HEK293 (cell line): Measurements from ENCODE around the gene SYNPO2.

Experiments used
- CTCF ChIA-PET: fragments of 350-600 bp; formaldehyde crosslinking; extraction: SDS; loops from one replicate; lab custom pipeline; 2021; ENCODE audit warnings: antibody characterized with exemption; lab: Yijun Ruan, JAX
- POLR2A ChIA-PET: fragments of 300-600 bp; formaldehyde crosslinking; extraction: SDS; loops from one replicate; lab custom pipeline; 2020; ENCODE audit warnings: antibody characterized with exemption, inconsistent platforms; lab: Yijun Ruan, JAX
- H3K27ac ChIP-seq: fragments of 200-500 bp; sonication (Bioruptor generic); 2 replicates; pipeline ENCODE4 v1.5.1; 2014; ENCODE audit warnings: low read depth, low read length, control low read depth, inconsistent platforms; ENCODE audit errors: extremely low read depth
- H3K36me3 ChIP-seq, 2 experiments: fragments of 200-500 bp in 1 of 2; sonication (Bioruptor generic) in 1 of 2; 1 replicate in 1 of 2; 2 replicates in 1 of 2; pipeline ENCODE4 v1.5.1; 2014 to 2017; ENCODE audit warnings: inconsistent platforms in 2 of 2, low read length in 2 of 2; ENCODE audit not compliant: control insufficient read depth in 2 of 2, insufficient read depth in 1 of 2
- H3K4me1 ChIP-seq: fragments of 200-500 bp; sonication (Bioruptor generic); 2 replicates; pipeline ENCODE4 v1.5.1; 2014; ENCODE audit warnings: mild to moderate bottlenecking, low read length, inconsistent platforms; ENCODE audit not compliant: control insufficient read depth, insufficient read depth
- H3K4me3 ChIP-seq: 2 replicates; pipeline ENCODE4 v1.5.1; 2011; ENCODE audit warnings: low read depth, mild to moderate bottlenecking, control low read depth, low read length, moderate library complexity
- H3K9me3 ChIP-seq: fragments of 200-500 bp; sonication (Bioruptor generic); 2 replicates; pipeline ENCODE4 v1.5.1; 2014; ENCODE audit warnings: low read depth, low read length, inconsistent platforms; ENCODE audit not compliant: control insufficient read depth, insufficient read depth
- AEBP2 ChIP-seq: fragments of 450-650 bp; formaldehyde crosslinking; IDR thresholded peaks from 2 replicates; pipeline ENCODE4 v1.5.1; 2016; ENCODE audit warnings: missing biosample characterization, missing genetic modification characterization, borderline replicate concordance
- GFI1B ChIP-seq: fragments of 450-650 bp; formaldehyde crosslinking; IDR thresholded peaks from 2 replicates; pipeline ENCODE4 v1.5.1; 2016; ENCODE audit warnings: missing biosample characterization, missing genetic modification characterization
- KLF9 ChIP-seq: fragments of 450-650 bp; formaldehyde crosslinking; IDR thresholded peaks from 2 replicates; pipeline ENCODE4 v1.5.1; 2016; ENCODE audit warnings: missing biosample characterization, missing genetic modification characterization, low read depth
- PRDM6 ChIP-seq: fragments of 450-650 bp; formaldehyde crosslinking; IDR thresholded peaks from 2 replicates; pipeline ENCODE4 v1.5.1; 2017; ENCODE audit warnings: missing biosample characterization, missing genetic modification characterization
- ZBTB21 ChIP-seq: fragments of 450-650 bp; formaldehyde crosslinking; IDR thresholded peaks from 2 replicates; pipeline ENCODE4 v1.5.1; 2017; ENCODE audit warnings: missing biosample characterization, missing genetic modification characterization
- ZBTB48 ChIP-seq: fragments of 450-650 bp; formaldehyde crosslinking; IDR thresholded peaks from 2 replicates; pipeline ENCODE4 v1.5.1; 2016; ENCODE audit warnings: missing biosample characterization, missing genetic modification characterization
- ZBTB7A ChIP-seq: fragments of 450-650 bp; formaldehyde crosslinking; IDR thresholded peaks from 2 replicates; pipeline ENCODE4 v1.5.1; 2016; ENCODE audit warnings: low read depth, missing biosample characterization, missing genetic modification characterization
- ZNF114 ChIP-seq: fragments of 450-650 bp; formaldehyde crosslinking; IDR thresholded peaks from 2 replicates; pipeline ENCODE4 v1.5.0; 2017; ENCODE audit warnings: missing biosample characterization, missing genetic modification characterization
- ZNF140 ChIP-seq: fragments of 450-650 bp; formaldehyde crosslinking; IDR thresholded peaks from 2 replicates; pipeline ENCODE4 v1.5.1; 2016; ENCODE audit warnings: missing biosample characterization, missing genetic modification characterization
- ZNF292 ChIP-seq: fragments of 450-650 bp; formaldehyde crosslinking; IDR thresholded peaks from 2 replicates; pipeline ENCODE4 v1.5.1; 2016; ENCODE audit warnings: low read depth, missing biosample characterization, missing genetic modification characterization, borderline replicate concordance
- ZNF311 ChIP-seq: fragments of 450-650 bp; formaldehyde crosslinking; IDR thresholded peaks from 2 replicates; pipeline ENCODE4 v1.5.1; 2017; ENCODE audit warnings: missing biosample characterization, missing genetic modification characterization, borderline replicate concordance
- ZNF391 ChIP-seq: fragments of 450-650 bp; formaldehyde crosslinking; IDR thresholded peaks from 2 replicates; pipeline ENCODE4 v1.5.1; 2016; ENCODE audit warnings: low read depth, missing biosample characterization, missing genetic modification characterization, borderline replicate concordance
- ZNF426 ChIP-seq: fragments of 450-650 bp; formaldehyde crosslinking; IDR thresholded peaks from 2 replicates; pipeline ENCODE4 v1.5.1; 2017; ENCODE audit warnings: missing biosample characterization, missing genetic modification characterization, mild to moderate bottlenecking, inconsistent platforms, moderate library complexity
- ZNF433 ChIP-seq: fragments of 450-650 bp; formaldehyde crosslinking; IDR thresholded peaks from 2 replicates; pipeline ENCODE4 v1.5.1; 2016; ENCODE audit warnings: missing biosample characterization, missing genetic modification characterization, low read depth
- ZNF585B ChIP-seq: fragments of 450-650 bp; formaldehyde crosslinking; IDR thresholded peaks from 2 replicates; pipeline ENCODE4 v1.5.1; 2016; ENCODE audit warnings: missing biosample characterization, missing genetic modification characterization
- ZNF654 ChIP-seq: fragments of 450-650 bp; formaldehyde crosslinking; IDR thresholded peaks from 2 replicates; pipeline ENCODE4 v1.5.1; 2016; ENCODE audit warnings: low read depth, missing biosample characterization, missing genetic modification characterization
- ZNF670 ChIP-seq: fragments of 450-650 bp; formaldehyde crosslinking; IDR thresholded peaks from 2 replicates; pipeline ENCODE4 v1.5.1; 2016; ENCODE audit warnings: missing biosample characterization, missing genetic modification characterization, low read depth
- ZNF776 ChIP-seq: fragments of 450-650 bp; formaldehyde crosslinking; IDR thresholded peaks from 2 replicates; pipeline ENCODE4 v1.5.0; 2017; ENCODE audit warnings: missing biosample characterization, missing genetic modification characterization, borderline replicate concordance
- ZNF777 ChIP-seq: fragments of 450-650 bp; formaldehyde crosslinking; IDR thresholded peaks from 2 replicates; pipeline ENCODE4 v1.5.1; 2017; ENCODE audit warnings: missing biosample characterization, missing genetic modification characterization, borderline replicate concordance
- ZSCAN30 ChIP-seq: fragments of 450-650 bp; IDR thresholded peaks from 2 replicates; pipeline ENCODE4 v1.5.1; 2018; ENCODE audit warnings: missing biosample characterization, mild to moderate bottlenecking, missing genetic modification characterization, moderate library complexity

Gene SYNPO2

GRCh38 chr4:118983293-118983692 lies 94.6 kb downstream of the SYNPO2 start:
- Histone ChIP-seq H3K4me1 (no peaks in the 10 kb centered on the region), H3K4me3 (no peak overlapping the region), H3K9me3 (no peaks in the 10 kb centered on the region), H3K27ac (no peak overlapping the region), H3K36me3 (no peaks in the 10 kb centered on the region)
- CTCF ChIA-PET, result interaction anchor here (0.5 to 2.1 kb wide), 9 partner anchors 13 to 1979 kb away, joined by 3 to 8 read pairs (median 4); no protein-coding TSS in a partner anchor
- TF ChIP-seq GFI1B (tag by site-specific recombination), result no peak
- no peak for TF ChIP-seq ZNF776
- no peak for TF ChIP-seq ZNF426 (tag by site-specific recombination)
- TF ChIP-seq ZNF670 (tag by site-specific recombination), result no peak
- no peak for TF ChIP-seq ZNF114
- TF ChIP-seq KLF9 (tag by site-specific recombination), result no peak
- TF ChIP-seq ZNF433 (tag by site-specific recombination), result no peak
- no peak for TF ChIP-seq ZNF777 (tag by site-specific recombination)
- no peak for TF ChIP-seq ZBTB48
- TF ChIP-seq ZNF311 (tag by site-specific recombination), result no peak
- TF ChIP-seq ZNF292 (tag by site-specific recombination), result no peak
- TF ChIP-seq PRDM6 (tag by site-specific recombination), result no peak
- no peak for TF ChIP-seq ZSCAN30 (tag by site-specific recombination)
- no peak for TF ChIP-seq AEBP2
- TF ChIP-seq ZNF654, result no peak
- TF ChIP-seq ZBTB21 (tag by site-specific recombination), result no peak
- POLR2A ChIA-PET, result no interaction called here

- H3K4me1 ChIP-seq, result no peaks in the 10 kb centered on the region
- H3K9me3 ChIP-seq, result no peaks in the 10 kb centered on the region
- ChIA-PET POLR2A (no interaction called here), CTCF (interaction anchor here (0.6 to 2.0 kb wide), 7 partner anchors 45 to 1736 kb away, joined by 3 to 8 read pairs (median 4); no protein-coding TSS in a partner anchor)
- no peak overlapping the region for H3K27ac ChIP-seq
- H3K36me3 ChIP-seq, result no peaks in the 10 kb centered on the region
- no peak overlapping the region for H3K4me3 ChIP-seq
- TF ChIP-seq ZNF391 (no peak), ZBTB7A (tag by site-specific recombination) (no peak), ZNF585B (tag by site-specific recombination) (no peak), ZNF140 (tag by site-specific recombination) (no peak)
Measured at GRCh38 chr4:118983831-118984230, 95.2 kb downstream of the SYNPO2 start.
